Stimulated activated CD8-positive, alpha-beta memory T cell treated with anti-CD3 and anti-CD28 coated beads, Interleukin-2, amount 100 ng/mL, for 1 hour (primary cell): ENCODE data around the gene OPCML.

ENCODE experiments used
- DNase-seq, 2 donors: peaks; one replicate each; pipeline ENCODE4 v3.0.0-alpha.2; 2020; ENCODE audit warnings: low read depth in 2 of 2

Gene OPCML

GRCh38 chr11:132793831-132794230, 738.5 kb downstream of the OPCML start:
- DNase-seq: no peak

GRCh38 chr11:132792341-132793140, 739.8 kb downstream of the OPCML start:
- no peak for DNase-seq

GRCh38 chr11:132790971-132791370, 741.3 kb downstream of the OPCML start:
- no peak for DNase-seq

- DNase-seq: no peak
Observed at GRCh38 chr11:132790466-132790865, 741.8 kb downstream of the OPCML start.

GRCh38 chr11:132788816-132789325, 743.4 kb downstream of the OPCML start:
- no peak for DNase-seq

GRCh38 chr11:132785878-132786277, 746.4 kb downstream of the OPCML start:
- DNase-seq: no peak

GRCh38 chr11:132784441-132784840, 747.9 kb downstream of the OPCML start:
- DNase-seq: no peak

GRCh38 chr11:132782102-132782501, 750.2 kb downstream of the OPCML start:
- no peak for DNase-seq

- no peak for DNase-seq
Observed at GRCh38 chr11:132780046-132780445, 752.3 kb downstream of the OPCML start.

- DNase-seq: no peak
Observed at GRCh38 chr11:132779497-132779896, 752.8 kb downstream of the OPCML start.

- DNase-seq: no peak
Observed at GRCh38 chr11:132777067-132777975, 755.0 kb downstream of the OPCML start.

- no peak for DNase-seq
Observed at GRCh38 chr11:132773751-132774150, 758.5 kb downstream of the OPCML start.

GRCh38 chr11:132772703-132773545, 759.4 kb downstream of the OPCML start:
- DNase-seq: no peak

GRCh38 chr11:132771746-132772145, 760.6 kb downstream of the OPCML start:
- no peak for DNase-seq

GRCh38 chr11:132770829-132771530, 761.3 kb downstream of the OPCML start:
- no peak for DNase-seq

GRCh38 chr11:132763503-132763902, 768.8 kb downstream of the OPCML start:
- DNase-seq: no peak

GRCh38 chr11:132755934-132756333, 776.4 kb downstream of the OPCML start:
- DNase-seq: no peak

GRCh38 chr11:132751516-132752250, 780.6 kb downstream of the OPCML start:
- no peak for DNase-seq

- DNase-seq: no peak
Observed at GRCh38 chr11:132746305-132746704, 786.0 kb downstream of the OPCML start.

- DNase-seq: no peak
Observed at GRCh38 chr11:132745306-132745705, 787.0 kb downstream of the OPCML start.
